Ishikawa (cell line): Measurements from ENCODE around the gene TMBIM4.

Source experiments
- CEBPB ChIP-seq: IDR thresholded peaks from 2 replicates; pipeline ENCODE4 v1.6.1; 2012
- CREB1 ChIP-seq: IDR thresholded peaks from 2 replicates; pipeline ENCODE4 v1.6.1; 2012; ENCODE audit warnings: low read depth
- EGR1 ChIP-seq: IDR thresholded peaks from 2 replicates; pipeline ENCODE4 v1.6.1; 2012
- EP300 ChIP-seq: IDR thresholded peaks from 2 replicates; pipeline ENCODE4 v1.6.1; 2012; ENCODE audit warnings: borderline replicate concordance
- FOXM1 ChIP-seq: IDR thresholded peaks from 2 replicates; pipeline ENCODE4 v1.6.1; 2012; ENCODE audit warnings: low read depth, borderline replicate concordance
- NFIC ChIP-seq: IDR thresholded peaks from 2 replicates; pipeline ENCODE4 v1.6.1; 2012
- RAD21 ChIP-seq: IDR thresholded peaks from 2 replicates; pipeline ENCODE4 v1.6.1; 2012; ENCODE audit warnings: low read depth
- REST ChIP-seq: IDR thresholded peaks from 2 replicates; pipeline ENCODE4 v1.6.1; 2012; ENCODE audit warnings: low read depth, mild to moderate bottlenecking
- TAF1 ChIP-seq: IDR thresholded peaks from 2 replicates; pipeline ENCODE4 v1.6.1; 2012; ENCODE audit warnings: low read depth, mild to moderate bottlenecking
- TCF12 ChIP-seq: IDR thresholded peaks from 2 replicates; pipeline ENCODE4 v1.6.1; 2012; ENCODE audit warnings: low read depth
- TEAD4 ChIP-seq: IDR thresholded peaks from 2 replicates; pipeline ENCODE4 v1.6.1; 2012
- YY1 ChIP-seq: IDR thresholded peaks from 2 replicates; pipeline ENCODE4 v1.6.1; 2012; ENCODE audit warnings: low read depth
- ZBTB7A ChIP-seq: IDR thresholded peaks from 2 replicates; pipeline ENCODE4 v1.6.1; 2012; ENCODE audit warnings: low read depth
- TF ChIP-seq, protein P1 (sequence below): IDR thresholded peaks from 2 replicates; pipeline ENCODE4 v1.6.1; 2012
- TF ChIP-seq, protein P2 (sequence below): IDR thresholded peaks from 2 replicates; pipeline ENCODE4 v1.6.1; 2012

TMBIM4 gene

GRCh38 chr12:66154776-66155175, 15.0 kb downstream of the TMBIM4 start:
- no peak for TF ChIP-seq TCF12
- TF ChIP-seq RAD21 = no peak
- no peak for TF ChIP-seq CREB1
- TF ChIP-seq EGR1 = no peak
- TF ChIP-seq FOXM1 = no peak
- no peak for TF ChIP-seq EP300
- TF ChIP-seq REST = no peak
- no peak for TF ChIP-seq ZBTB7A
- TF ChIP-seq, protein P1, sequence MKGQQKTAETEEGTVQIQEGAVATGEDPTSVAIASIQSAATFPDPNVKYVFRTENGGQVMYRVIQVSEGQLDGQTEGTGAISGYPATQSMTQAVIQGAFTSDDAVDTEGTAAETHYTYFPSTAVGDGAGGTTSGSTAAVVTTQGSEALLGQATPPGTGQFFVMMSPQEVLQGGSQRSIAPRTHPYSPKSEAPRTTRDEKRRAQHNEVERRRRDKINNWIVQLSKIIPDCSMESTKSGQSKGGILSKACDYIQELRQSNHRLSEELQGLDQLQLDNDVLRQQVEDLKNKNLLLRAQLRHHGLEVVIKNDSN = no peak
- TF ChIP-seq TAF1 = no peak
- TF ChIP-seq, protein P2, sequence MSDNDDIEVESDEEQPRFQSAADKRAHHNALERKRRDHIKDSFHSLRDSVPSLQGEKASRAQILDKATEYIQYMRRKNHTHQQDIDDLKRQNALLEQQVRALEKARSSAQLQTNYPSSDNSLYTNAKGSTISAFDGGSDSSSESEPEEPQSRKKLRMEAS = no peak
- TF ChIP-seq NFIC = no peak
- TF ChIP-seq TEAD4 = no peak

- TF ChIP-seq CEBPB = no peak
- TF ChIP-seq ZBTB7A = no peak
- TF ChIP-seq YY1 = no peak
- TF ChIP-seq TEAD4 = no peak
- TF ChIP-seq CREB1 = no peak
- TF ChIP-seq, protein P2 = no peak
- TF ChIP-seq, protein P1 = no peak
- TF ChIP-seq TCF12 = no peak
- no peak for TF ChIP-seq EGR1
- TF ChIP-seq TAF1 = no peak
- no peak for TF ChIP-seq EP300
- no peak for TF ChIP-seq NFIC
- TF ChIP-seq RAD21 = no peak
- no peak for TF ChIP-seq REST
- TF ChIP-seq FOXM1 = no peak
Measured at GRCh38 chr12:66152732-66153131, 17.1 kb downstream of the TMBIM4 start.

- no peak for TF ChIP-seq FOXM1
- TF ChIP-seq, protein P2 = no peak
Measured at GRCh38 chr12:66149702-66150398, 19.9 kb downstream of the TMBIM4 start.

DNA sequence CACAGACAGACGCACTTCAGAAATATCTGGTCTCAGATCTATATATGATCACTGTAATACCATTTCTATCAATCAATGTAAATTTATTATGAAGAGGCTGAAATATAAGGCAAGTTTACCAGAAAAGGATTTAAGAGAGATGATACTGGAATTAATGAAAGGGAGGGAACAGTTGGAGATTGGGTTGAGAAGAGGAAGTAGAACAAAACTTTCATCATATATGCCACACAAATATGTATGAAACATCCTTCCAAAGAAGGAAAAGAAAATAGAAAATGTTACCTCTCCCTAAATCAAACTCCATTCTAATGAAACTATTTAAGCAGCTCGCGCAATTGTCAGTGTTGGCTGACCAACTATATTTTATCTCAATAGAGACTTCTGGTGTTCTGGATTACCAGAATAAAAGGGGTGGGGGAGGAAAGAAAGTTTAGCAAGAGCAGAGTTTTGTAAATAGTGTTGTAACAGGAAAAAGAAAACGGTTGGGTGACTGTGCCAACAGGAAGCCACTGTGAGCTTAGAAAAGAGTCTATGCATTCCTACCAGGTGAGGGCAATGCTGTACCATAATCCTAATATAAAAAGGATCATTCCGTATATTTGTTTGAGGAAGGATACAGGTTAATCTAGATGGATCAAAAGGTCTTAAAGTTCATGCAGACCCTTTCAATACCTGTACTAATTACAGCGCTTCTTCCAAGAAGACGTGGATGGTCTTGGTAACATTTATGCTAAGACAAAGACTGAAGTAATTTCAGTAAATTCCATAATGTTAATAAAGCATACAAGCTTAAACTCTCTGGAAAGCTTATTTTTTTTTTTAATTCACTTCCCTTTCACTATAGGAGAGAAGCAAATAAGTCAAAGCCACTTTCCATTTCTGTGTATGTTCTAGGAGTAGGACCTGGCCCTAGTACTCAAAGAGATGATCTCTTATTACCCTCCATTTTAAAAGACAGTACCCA, 24.7 kb downstream of the TMBIM4 start:
- TF ChIP-seq TEAD4 (peak; percentile 99), CREB1 (no peak), FOXM1 (no peak), TCF12 (no peak), NFIC (peak; percentile 35; the same call in 1 of the 2 replicates), TAF1 (no peak), RAD21 (peak; percentile 82), REST (no peak), ZBTB7A (no peak), EGR1 (no peak), EP300 (no peak), CEBPB (0 out of 2 replicates have a peak, but pooled peaks have one; percentile 48), YY1 (no peak)
- TF ChIP-seq, protein P1 = no peak
- TF ChIP-seq, protein P2 = no peak
